SK-N-SH (cell line): ENCODE data around the gene TEX19. TPM values are rescaled to one million over a fixed set of nuclear protein-coding genes. Genes with fewer than 3 reads are reported as not detected.

Experiments
- CTCF ChIA-PET: fragments of 300-600, 350-600 bp; formaldehyde crosslinking; extraction: SDS; loops from one replicate; lab custom pipeline; 2021; lab: Yijun Ruan, JAX
- POLR2A ChIA-PET: fragments of 350-600 bp; sonication (Branson Sonifier 250); formaldehyde crosslinking; extraction: SDS; loops from one replicate; lab custom pipeline; 2020; ENCODE audit warnings: antibody characterized with exemption, inconsistent platforms; lab: Yijun Ruan, JAX
- DNase-seq: peaks from one replicate; pipeline ENCODE4 v3.0.0; 2012
- H2AFZ ChIP-seq: fragments of 200-600 bp; sonication (generic); 2 replicates; pipeline ENCODE4 v1.8.1; 2016; ENCODE audit warnings: antibody characterized with exemption, mild to moderate bottlenecking, low read depth
- H3F3A ChIP-seq: fragments of 200-600 bp; sonication (generic); replicated peaks from 2 replicates; pipeline ENCODE3; 2016; ENCODE audit warnings: antibody characterized with exemption, mild to moderate bottlenecking; ENCODE audit not compliant: insufficient read depth
- H3K27ac ChIP-seq, 2 experiments: fragments of 200-500 bp in 1 of 2; fragments of 200-600 bp in 1 of 2; sonication (Bioruptor generic) in 1 of 2; sonication (generic), shearing (Covaris generic) in 1 of 2; 2 replicates each; pipeline versions ENCODE4 v1.5.1 to v1.6.1; 2014 to 2016; ENCODE audit warnings: low read depth in 2 of 2, inconsistent platforms in 1 of 2, low read length in 1 of 2, mild to moderate bottlenecking in 1 of 2, mixed read lengths in 1 of 2
- H3K27me3 ChIP-seq: fragments of 200-600 bp; sonication (generic), shearing (Covaris generic); 2 replicates; pipeline ENCODE4 v1.6.1; 2016; ENCODE audit warnings: mixed run types; ENCODE audit not compliant: insufficient read depth
- H3K36me3 ChIP-seq, 2 experiments: fragments of 200-500 bp in 1 of 2; fragments of 200-600 bp in 1 of 2; sonication (Bioruptor generic) in 1 of 2; sonication (generic) in 1 of 2; replicated peaks in 1 of 2; 2 replicates each; pipeline versions ENCODE3 to v1.5.1; 2014 to 2016; ENCODE audit warnings: low read length in 1 of 2, mild to moderate bottlenecking in 1 of 2; ENCODE audit not compliant: insufficient read depth in 2 of 2, control insufficient read depth in 1 of 2
- H3K4me1 ChIP-seq, 2 experiments: fragments of 200-500 bp in 1 of 2; fragments of 200-600 bp in 1 of 2; sonication (Bioruptor generic) in 1 of 2; sonication (generic), shearing (Covaris generic) in 1 of 2; 2 replicates each; pipeline versions ENCODE4 v1.5.1 to v1.6.1; 2014 to 2016; ENCODE audit warnings: low read depth in 1 of 2, low read length in 1 of 2, mixed run types in 1 of 2; ENCODE audit not compliant: insufficient read depth in 2 of 2, control insufficient read depth in 1 of 2
- H3K4me2 ChIP-seq: fragments of 200-600 bp; sonication (generic), shearing (Covaris generic); 2 replicates; pipeline ENCODE4 v1.6.1; 2017; ENCODE audit warnings: mixed run types
- H3K4me3 ChIP-seq, 2 experiments: fragments of 200-500 bp in 1 of 2; fragments of 200-600 bp in 1 of 2; sonication (Bioruptor generic) in 1 of 2; sonication (generic), shearing (Covaris generic) in 1 of 2; 2 replicates each; pipeline versions ENCODE4 v1.5.1 to v1.8.1; 2014 to 2016; ENCODE audit warnings: low read depth in 2 of 2, inconsistent platforms in 1 of 2, low read length in 1 of 2, mild to moderate bottlenecking in 1 of 2, mixed read lengths in 1 of 2, moderate library complexity in 1 of 2
- H3K79me2 ChIP-seq: fragments of 200-600 bp; sonication (generic); 2 replicates; pipeline ENCODE4 v1.8.1; 2017; ENCODE audit warnings: mild to moderate bottlenecking; ENCODE audit not compliant: insufficient read depth
- H3K9ac ChIP-seq: fragments of 200-600 bp; sonication (generic); 2 replicates; pipeline ENCODE4 v1.6.1; 2017; ENCODE audit warnings: mixed run types
- H3K9me2 ChIP-seq: fragments of 200-600 bp; sonication (generic); 2 replicates; pipeline ENCODE4 v1.6.1; 2017; ENCODE audit warnings: mixed run types
- H3K9me3 ChIP-seq: fragments of 200-600 bp; sonication (generic); 2 replicates; pipeline ENCODE4 v1.6.1; 2017; ENCODE audit warnings: mixed run types, mild to moderate bottlenecking, moderate library complexity
- H4K20me1 ChIP-seq: fragments of 200-600 bp; sonication (generic); 2 replicates; pipeline ENCODE4 v1.6.1; 2017; ENCODE audit warnings: mild to moderate bottlenecking, mixed run types; ENCODE audit not compliant: insufficient read depth
- ELF1 ChIP-seq: IDR thresholded peaks from 2 replicates; pipeline ENCODE4 v1.4.0; 2012
- EZH2phosphoT487 ChIP-seq: fragments of 200-600 bp; sonication (generic); IDR thresholded peaks from 2 replicates; pipeline ENCODE4 v1.6.1; 2017; ENCODE audit warnings: low read depth, mixed run types, mild to moderate bottlenecking, antibody characterized with exemption, moderate library complexity, borderline replicate concordance
- FOXJ3 ChIP-seq: sonication (generic); formaldehyde crosslinking; IDR thresholded peaks from 2 replicates; pipeline ENCODE4 v1.5.1; 2020; ENCODE audit warnings: mild to moderate bottlenecking, missing genetic modification reagents
- FOXM1 ChIP-seq: IDR thresholded peaks from 2 replicates; pipeline ENCODE4 v1.4.0; 2012; ENCODE audit warnings: low read depth, mild to moderate bottlenecking
- GATA2 ChIP-seq: sonication (generic); formaldehyde crosslinking; IDR thresholded peaks from 2 replicates; pipeline ENCODE4 v1.5.0; 2020; ENCODE audit warnings: mild to moderate bottlenecking, missing genetic modification reagents
- MEF2A ChIP-seq: IDR thresholded peaks from 2 replicates; pipeline ENCODE4 v1.4.0; 2012; ENCODE audit warnings: low read depth, borderline replicate concordance
- NRF1 ChIP-seq: IDR thresholded peaks from 2 replicates; pipeline ENCODE4 v1.6.1; 2012; ENCODE audit warnings: low read depth, mild to moderate bottlenecking, low read length
- POLR2AphosphoS5 ChIP-seq: IDR thresholded peaks from 2 replicates; pipeline ENCODE4 v1.6.1; 2012; ENCODE audit warnings: low read depth, low read length
- RAD21 ChIP-seq: IDR thresholded peaks from 2 replicates; pipeline ENCODE4 v1.6.1; 2012; ENCODE audit warnings: mild to moderate bottlenecking, low read length
- RFX5 ChIP-seq: IDR thresholded peaks from 2 replicates; pipeline ENCODE4 v1.6.1; 2012; ENCODE audit warnings: mild to moderate bottlenecking, improper control_type of control experiment, low read length
- TAF1 ChIP-seq: IDR thresholded peaks from 2 replicates; pipeline ENCODE4 v1.6.1; 2012; ENCODE audit warnings: low read depth, mild to moderate bottlenecking, low read length, moderate library complexity, borderline replicate concordance
- YY1 ChIP-seq: IDR thresholded peaks from 2 replicates; pipeline ENCODE4 v1.4.0; 2012; ENCODE audit warnings: low read depth, mild to moderate bottlenecking
- WGBS: methylation state at CpG from one replicate; pipeline ENCODE4 v1.1.6; 2017; ENCODE audit warnings: low lambda C conversion rate; 5-methylcytosine and 5-hydroxymethylcytosine counted together
- polyA plus RNA-seq, 3 experiments: library from polyadenylated mRNA; depleted of rRNA; stranded (reverse); fragments of >200 nt; gene quantifications; 2 replicates each; pipeline ENCODE4 v1.2.3, GENCODE V29; 2012
- TF ChIP-seq, protein P1 (sequence below): IDR thresholded peaks from 2 replicates; pipeline ENCODE4 v1.6.1; 2012; ENCODE audit warnings: mild to moderate bottlenecking, low read depth, low read length, moderate library complexity
- TF ChIP-seq, protein P2 (sequence below): fragments of 150-350 bp; IDR thresholded peaks from 2 replicates; pipeline ENCODE4 v1.6.1; 2017; ENCODE audit warnings: antibody characterized with exemption, low read length, low read depth, borderline replicate concordance
- TF ChIP-seq, protein P3 (sequence below): IDR thresholded peaks from 2 replicates; pipeline ENCODE4 v1.4.0; 2012; ENCODE audit warnings: low read depth, borderline replicate concordance
- TF ChIP-seq, protein P4 (sequence below): fragments of 200-600 bp; sonication (generic); IDR thresholded peaks from 2 replicates; pipeline ENCODE4 v1.6.1; 2017; ENCODE audit warnings: antibody characterized with exemption, mild to moderate bottlenecking, moderate library complexity

TEX19 gene
- polyA plus RNA-seq, 1 of the 3 experiments (the other 2 are of a cell fraction), result 0.10 TPM

DNA sequence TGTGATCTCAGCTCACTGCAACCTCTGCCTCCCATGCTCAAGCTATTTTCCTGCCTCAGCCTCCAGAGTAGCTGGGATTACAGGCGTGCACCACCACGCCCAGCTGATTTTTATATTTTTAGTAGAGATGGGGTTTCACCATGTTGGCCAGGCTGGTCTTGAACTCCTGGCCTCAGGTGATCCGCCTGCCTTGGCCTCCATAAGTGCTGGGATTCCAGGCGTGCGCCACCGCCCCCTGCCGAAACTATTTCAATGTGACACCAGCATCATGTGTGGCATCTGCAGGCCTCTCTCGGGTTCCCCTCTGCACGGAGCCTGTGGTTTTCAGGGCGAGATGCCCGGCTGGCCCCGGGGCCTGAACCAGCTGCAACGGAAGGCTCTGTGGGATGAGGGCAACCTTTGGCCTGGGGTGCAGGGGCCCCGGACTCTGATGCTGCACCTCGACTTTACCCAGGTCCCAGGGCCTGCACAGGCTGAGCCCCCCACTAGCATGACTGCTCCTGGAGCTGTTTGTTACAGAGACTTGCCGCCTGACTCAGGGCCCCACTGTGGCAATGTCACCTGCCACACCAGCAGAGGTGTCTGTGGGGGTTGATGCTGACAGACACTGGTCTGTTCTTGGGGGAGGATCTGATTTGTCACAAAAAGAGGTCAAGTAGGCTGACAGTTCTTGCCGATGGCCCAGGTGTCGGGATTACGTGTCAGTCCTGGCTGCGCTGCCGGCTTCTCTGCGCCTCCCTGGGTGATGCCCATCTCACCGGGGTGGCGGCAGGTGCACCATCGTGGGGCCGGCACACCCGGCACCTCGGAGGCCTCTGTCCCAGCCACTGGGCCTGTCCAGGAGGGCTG is 8.6 kb upstream of the TEX19 start:
- H3F3A ChIP-seq, result no peaks in the 10 kb centered on the region
- DNase-seq, result no peak
- CTCF ChIA-PET, result interaction anchor here (0.6 to 5.8 kb wide), 24 partner anchors 12 to 204 kb away, joined by 3 to 124 read pairs (median 4); partner anchors contain the start of genes HEXD, OGFOD3 and SECTM1
- peaks cover 0 to 10% of the 10 kb centered on the region in 2 experiments; a peak in 1 of 4 replicates for H3K4me1 ChIP-seq
- H2AFZ ChIP-seq, result no peak overlapping the region
- no peaks in the 10 kb centered on the region; the same call in 1 of the 2 replicates for H3K27me3 ChIP-seq
- TF ChIP-seq EZH2phosphoT487, result no peak
- no peak for TF ChIP-seq YY1
- no peak for TF ChIP-seq ELF1
- no peak for TF ChIP-seq GATA2
- TF ChIP-seq MEF2A, result no peak
- no peak for TF ChIP-seq FOXJ3 (CRISPR knock-in tag)
- TF ChIP-seq NRF1, result no peak
- TF ChIP-seq, protein P1, sequence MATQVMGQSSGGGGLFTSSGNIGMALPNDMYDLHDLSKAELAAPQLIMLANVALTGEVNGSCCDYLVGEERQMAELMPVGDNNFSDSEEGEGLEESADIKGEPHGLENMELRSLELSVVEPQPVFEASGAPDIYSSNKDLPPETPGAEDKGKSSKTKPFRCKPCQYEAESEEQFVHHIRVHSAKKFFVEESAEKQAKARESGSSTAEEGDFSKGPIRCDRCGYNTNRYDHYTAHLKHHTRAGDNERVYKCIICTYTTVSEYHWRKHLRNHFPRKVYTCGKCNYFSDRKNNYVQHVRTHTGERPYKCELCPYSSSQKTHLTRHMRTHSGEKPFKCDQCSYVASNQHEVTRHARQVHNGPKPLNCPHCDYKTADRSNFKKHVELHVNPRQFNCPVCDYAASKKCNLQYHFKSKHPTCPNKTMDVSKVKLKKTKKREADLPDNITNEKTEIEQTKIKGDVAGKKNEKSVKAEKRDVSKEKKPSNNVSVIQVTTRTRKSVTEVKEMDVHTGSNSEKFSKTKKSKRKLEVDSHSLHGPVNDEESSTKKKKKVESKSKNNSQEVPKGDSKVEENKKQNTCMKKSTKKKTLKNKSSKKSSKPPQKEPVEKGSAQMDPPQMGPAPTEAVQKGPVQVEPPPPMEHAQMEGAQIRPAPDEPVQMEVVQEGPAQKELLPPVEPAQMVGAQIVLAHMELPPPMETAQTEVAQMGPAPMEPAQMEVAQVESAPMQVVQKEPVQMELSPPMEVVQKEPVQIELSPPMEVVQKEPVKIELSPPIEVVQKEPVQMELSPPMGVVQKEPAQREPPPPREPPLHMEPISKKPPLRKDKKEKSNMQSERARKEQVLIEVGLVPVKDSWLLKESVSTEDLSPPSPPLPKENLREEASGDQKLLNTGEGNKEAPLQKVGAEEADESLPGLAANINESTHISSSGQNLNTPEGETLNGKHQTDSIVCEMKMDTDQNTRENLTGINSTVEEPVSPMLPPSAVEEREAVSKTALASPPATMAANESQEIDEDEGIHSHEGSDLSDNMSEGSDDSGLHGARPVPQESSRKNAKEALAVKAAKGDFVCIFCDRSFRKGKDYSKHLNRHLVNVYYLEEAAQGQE, result no peak
- TF ChIP-seq, all 33 proteins: peak for 0
- Histone ChIP-seq H3K36me3 (no peaks in the 10 kb centered on the region), H3K79me2 (no peaks in the 10 kb centered on the region), H3K4me2 (no peak overlapping the region), H3K9me3 (no peaks in the 10 kb centered on the region), H3K9me2 (no peaks in the 10 kb centered on the region), H3K4me3 (no peak overlapping the region), H3K9ac (no peak overlapping the region), H3K27ac (no peak overlapping the region), H4K20me1 (no peaks in the 10 kb centered on the region)
- POLR2A ChIA-PET, result no interaction called here
- WGBS, result 88% methylated on average over 14 of the region's 28 CpGs

DNA sequence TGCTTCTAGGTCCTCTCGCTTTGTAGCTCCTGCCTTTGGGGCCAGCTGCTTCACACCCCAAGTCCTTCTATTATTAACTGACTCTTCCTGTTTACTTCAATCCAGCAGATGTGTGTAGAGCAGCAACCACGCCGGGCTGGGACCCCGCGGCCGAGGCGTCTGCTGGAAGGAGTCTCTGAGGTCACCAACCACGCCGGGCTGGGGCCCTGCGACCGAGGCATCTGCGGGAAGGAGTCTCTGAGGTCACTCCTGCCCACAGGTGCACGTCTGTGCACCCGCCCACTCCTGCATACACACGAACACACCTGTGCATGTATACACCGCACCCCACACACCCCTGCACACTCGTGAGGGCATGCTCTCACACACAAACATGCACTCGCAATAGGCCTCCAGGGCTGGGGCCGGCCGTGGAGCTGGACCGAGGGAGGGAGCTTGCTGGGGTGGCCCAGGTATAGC is 7.8 kb upstream of the TEX19 start:
- CTCF ChIA-PET, result interaction anchor here (0.6 to 5.8 kb wide), 31 partner anchors 9 to 230 kb away, joined by 3 to 124 read pairs (median 4); partner anchors contain the start of genes HEXD, OGFOD3, SECTM1 and UTS2R
- no peaks in the 10 kb centered on the region; the same call in 1 of the 2 replicates for H3K27me3 ChIP-seq
- no peak for TF ChIP-seq NRF1
- TF ChIP-seq FOXM1, result no peak
- TF ChIP-seq, protein P2, sequence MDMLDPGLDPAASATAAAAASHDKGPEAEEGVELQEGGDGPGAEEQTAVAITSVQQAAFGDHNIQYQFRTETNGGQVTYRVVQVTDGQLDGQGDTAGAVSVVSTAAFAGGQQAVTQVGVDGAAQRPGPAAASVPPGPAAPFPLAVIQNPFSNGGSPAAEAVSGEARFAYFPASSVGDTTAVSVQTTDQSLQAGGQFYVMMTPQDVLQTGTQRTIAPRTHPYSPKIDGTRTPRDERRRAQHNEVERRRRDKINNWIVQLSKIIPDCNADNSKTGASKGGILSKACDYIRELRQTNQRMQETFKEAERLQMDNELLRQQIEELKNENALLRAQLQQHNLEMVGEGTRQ, result no peak
- TF ChIP-seq YY1, result no peak
- TF ChIP-seq, protein P3, sequence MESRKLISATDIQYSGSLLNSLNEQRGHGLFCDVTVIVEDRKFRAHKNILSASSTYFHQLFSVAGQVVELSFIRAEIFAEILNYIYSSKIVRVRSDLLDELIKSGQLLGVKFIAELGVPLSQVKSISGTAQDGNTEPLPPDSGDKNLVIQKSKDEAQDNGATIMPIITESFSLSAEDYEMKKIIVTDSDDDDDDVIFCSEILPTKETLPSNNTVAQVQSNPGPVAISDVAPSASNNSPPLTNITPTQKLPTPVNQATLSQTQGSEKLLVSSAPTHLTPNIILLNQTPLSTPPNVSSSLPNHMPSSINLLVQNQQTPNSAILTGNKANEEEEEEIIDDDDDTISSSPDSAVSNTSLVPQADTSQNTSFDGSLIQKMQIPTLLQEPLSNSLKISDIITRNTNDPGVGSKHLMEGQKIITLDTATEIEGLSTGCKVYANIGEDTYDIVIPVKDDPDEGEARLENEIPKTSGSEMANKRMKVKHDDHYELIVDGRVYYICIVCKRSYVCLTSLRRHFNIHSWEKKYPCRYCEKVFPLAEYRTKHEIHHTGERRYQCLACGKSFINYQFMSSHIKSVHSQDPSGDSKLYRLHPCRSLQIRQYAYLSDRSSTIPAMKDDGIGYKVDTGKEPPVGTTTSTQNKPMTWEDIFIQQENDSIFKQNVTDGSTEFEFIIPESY, result no peak
- no peak for TF ChIP-seq POLR2AphosphoS5
- TF ChIP-seq, protein P4, sequence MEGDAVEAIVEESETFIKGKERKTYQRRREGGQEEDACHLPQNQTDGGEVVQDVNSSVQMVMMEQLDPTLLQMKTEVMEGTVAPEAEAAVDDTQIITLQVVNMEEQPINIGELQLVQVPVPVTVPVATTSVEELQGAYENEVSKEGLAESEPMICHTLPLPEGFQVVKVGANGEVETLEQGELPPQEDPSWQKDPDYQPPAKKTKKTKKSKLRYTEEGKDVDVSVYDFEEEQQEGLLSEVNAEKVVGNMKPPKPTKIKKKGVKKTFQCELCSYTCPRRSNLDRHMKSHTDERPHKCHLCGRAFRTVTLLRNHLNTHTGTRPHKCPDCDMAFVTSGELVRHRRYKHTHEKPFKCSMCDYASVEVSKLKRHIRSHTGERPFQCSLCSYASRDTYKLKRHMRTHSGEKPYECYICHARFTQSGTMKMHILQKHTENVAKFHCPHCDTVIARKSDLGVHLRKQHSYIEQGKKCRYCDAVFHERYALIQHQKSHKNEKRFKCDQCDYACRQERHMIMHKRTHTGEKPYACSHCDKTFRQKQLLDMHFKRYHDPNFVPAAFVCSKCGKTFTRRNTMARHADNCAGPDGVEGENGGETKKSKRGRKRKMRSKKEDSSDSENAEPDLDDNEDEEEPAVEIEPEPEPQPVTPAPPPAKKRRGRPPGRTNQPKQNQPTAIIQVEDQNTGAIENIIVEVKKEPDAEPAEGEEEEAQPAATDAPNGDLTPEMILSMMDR, result no peak
- no peak for TF ChIP-seq RAD21
- no peak for TF ChIP-seq RFX5
- no peak for TF ChIP-seq TAF1

More for the DNA sequence above, 7.8 kb upstream of the TEX19 start:
- WGBS, result 66% methylated on average over 21 of the region's 21 CpGs
- H3K9me2 ChIP-seq, result no peaks in the 10 kb centered on the region
- no peak overlapping the region for H3K27ac ChIP-seq
- no peak overlapping the region for H3K9ac ChIP-seq
- peaks cover 0 to 10% of the 10 kb centered on the region in 2 experiments; a peak in 1 of 4 replicates for H3K4me1 ChIP-seq
- no peak for DNase-seq
- H3K79me2 ChIP-seq, result no peaks in the 10 kb centered on the region
- no peak overlapping the region for H2AFZ ChIP-seq
- H3F3A ChIP-seq, result no peaks in the 10 kb centered on the region
- no peak overlapping the region for H3K4me3 ChIP-seq
- POLR2A ChIA-PET, result no interaction called here
- no peaks in the 10 kb centered on the region for H3K36me3 ChIP-seq
- H3K9me3 ChIP-seq, result no peaks in the 10 kb centered on the region
- no peak overlapping the region for H3K4me2 ChIP-seq
- no peaks in the 10 kb centered on the region for H4K20me1 ChIP-seq
